ENCODE results near the gene RCOR3.
A peak's percentile ranks its signal among the peaks of the same experiment; 100 is the strongest.
"Not testable (repeated sequence)": the region's sequence is repeated elsewhere in the genome, so short reads cannot be mapped to it uniquely, and the experiment has no call there.

Gene RCOR3

DNA sequence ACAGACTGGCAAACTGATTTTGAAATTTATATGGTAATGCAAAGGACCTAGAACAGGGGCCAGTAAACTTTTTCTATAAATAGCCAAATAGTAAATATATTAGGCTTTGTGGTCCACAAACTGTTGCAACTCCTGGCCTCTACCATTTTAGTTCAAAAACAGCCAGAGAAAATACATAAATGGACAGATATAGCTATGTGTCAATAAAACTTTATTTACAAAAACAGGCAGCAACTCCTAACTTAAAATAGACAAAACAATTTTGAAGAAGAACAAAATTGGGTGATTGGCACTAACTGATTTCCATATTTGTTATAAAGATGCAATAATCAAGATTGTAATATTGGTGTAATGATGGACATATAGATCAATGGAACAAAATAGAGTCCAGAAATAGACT, 60.7 kb downstream of the RCOR3 start:
- Histone ChIP-seq H3K4me2 (ENCODE audit: insufficient read depth, low read length) (no peak overlapping the region), H3K36me3 (ENCODE audit: insufficient read depth, low read length) (peaks cover 4% of the 10 kb centered on the region; the same call in 1 of the 2 replicates), H3K27ac (ENCODE audit: low read length) (no peak overlapping the region), H3K4me1 (ENCODE audit: insufficient read depth, low read length) (no peaks in the 10 kb centered on the region), H4K20me1 (ENCODE audit: insufficient read depth, low read length) (no peaks in the 10 kb centered on the region), H3K9me3 (ENCODE audit: insufficient read depth, low read length, severe bottlenecking) (no peaks in the 10 kb centered on the region), H2AFZ (ENCODE audit: low read depth, low read length) (no peak overlapping the region), H3K9ac (ENCODE audit: low read depth, low read length) (no peak overlapping the region), H3K27me3 (ENCODE audit: insufficient read depth, low read length, poor library complexity) (peaks cover 8% of the 10 kb centered on the region), H3K79me2 (ENCODE audit: insufficient read depth, low read length) (no peaks in the 10 kb centered on the region), H3K4me3 (ENCODE audit: low read depth in 1 of 2, low read length in 2 of 2) (no peak overlapping the region)
- DNase-seq: no peak
- ATAC-seq (ENCODE audit: insufficient read depth, low read depth): no peak
- TF ChIP-seq, protein P1, sequence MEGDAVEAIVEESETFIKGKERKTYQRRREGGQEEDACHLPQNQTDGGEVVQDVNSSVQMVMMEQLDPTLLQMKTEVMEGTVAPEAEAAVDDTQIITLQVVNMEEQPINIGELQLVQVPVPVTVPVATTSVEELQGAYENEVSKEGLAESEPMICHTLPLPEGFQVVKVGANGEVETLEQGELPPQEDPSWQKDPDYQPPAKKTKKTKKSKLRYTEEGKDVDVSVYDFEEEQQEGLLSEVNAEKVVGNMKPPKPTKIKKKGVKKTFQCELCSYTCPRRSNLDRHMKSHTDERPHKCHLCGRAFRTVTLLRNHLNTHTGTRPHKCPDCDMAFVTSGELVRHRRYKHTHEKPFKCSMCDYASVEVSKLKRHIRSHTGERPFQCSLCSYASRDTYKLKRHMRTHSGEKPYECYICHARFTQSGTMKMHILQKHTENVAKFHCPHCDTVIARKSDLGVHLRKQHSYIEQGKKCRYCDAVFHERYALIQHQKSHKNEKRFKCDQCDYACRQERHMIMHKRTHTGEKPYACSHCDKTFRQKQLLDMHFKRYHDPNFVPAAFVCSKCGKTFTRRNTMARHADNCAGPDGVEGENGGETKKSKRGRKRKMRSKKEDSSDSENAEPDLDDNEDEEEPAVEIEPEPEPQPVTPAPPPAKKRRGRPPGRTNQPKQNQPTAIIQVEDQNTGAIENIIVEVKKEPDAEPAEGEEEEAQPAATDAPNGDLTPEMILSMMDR (IDR thresholded peaks at IDR 0.05; ENCODE audit: borderline replicate concordance, extremely low read depth, low read length, poor library complexity, severe bottlenecking): no peak
- TF ChIP-seq EZH2 (IDR thresholded peaks at IDR 0.05; ENCODE audit: borderline replicate concordance, low read depth, low read length, severe bottlenecking): no peak

DNA sequence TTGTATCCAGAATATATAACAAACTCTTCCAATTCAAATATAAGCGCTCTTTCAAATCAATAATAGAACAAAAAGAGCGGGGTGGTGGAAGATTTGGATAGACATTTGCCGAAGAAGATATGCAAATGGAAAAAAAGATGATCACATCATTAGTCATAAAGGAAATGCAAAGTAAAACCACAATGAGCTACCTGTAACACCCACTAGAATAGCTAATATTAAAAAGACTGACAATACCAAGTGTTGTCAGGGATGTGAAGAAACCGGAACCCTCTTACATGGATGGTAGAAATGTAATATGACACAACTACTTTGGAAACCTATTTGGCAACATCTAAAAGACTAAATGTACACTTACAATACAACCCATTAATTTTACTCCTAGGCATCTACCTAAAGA, 61.8 kb downstream of the RCOR3 start:
- Histone ChIP-seq H3K4me1 (ENCODE audit: insufficient read depth, low read length) (no peaks in the 10 kb centered on the region), H3K36me3 (ENCODE audit: insufficient read depth, low read length) (no peaks in the 10 kb centered on the region), H3K4me3 (ENCODE audit: low read depth in 1 of 2, low read length in 2 of 2) (no peak overlapping the region), H3K27me3 (ENCODE audit: insufficient read depth, low read length, poor library complexity) (peaks cover 8% of the 10 kb centered on the region), H2AFZ (ENCODE audit: low read depth, low read length) (no peak overlapping the region), H3K9ac (ENCODE audit: low read depth, low read length) (no peak overlapping the region), H3K9me3 (ENCODE audit: insufficient read depth, low read length, severe bottlenecking) (no peaks in the 10 kb centered on the region), H3K4me2 (ENCODE audit: insufficient read depth, low read length) (no peak overlapping the region), H3K79me2 (ENCODE audit: insufficient read depth, low read length) (no peaks in the 10 kb centered on the region), H4K20me1 (ENCODE audit: insufficient read depth, low read length) (no peaks in the 10 kb centered on the region), H3K27ac (ENCODE audit: low read length) (no peak overlapping the region)
- no peak for DNase-seq
- TF ChIP-seq EZH2 (IDR thresholded peaks at IDR 0.05; ENCODE audit: borderline replicate concordance, low read depth, low read length, severe bottlenecking): no peak
- TF ChIP-seq, protein P1 (IDR thresholded peaks at IDR 0.05; ENCODE audit: borderline replicate concordance, extremely low read depth, low read length, poor library complexity, severe bottlenecking): no peak
- no peak for ATAC-seq (ENCODE audit: insufficient read depth, low read depth)

DNA sequence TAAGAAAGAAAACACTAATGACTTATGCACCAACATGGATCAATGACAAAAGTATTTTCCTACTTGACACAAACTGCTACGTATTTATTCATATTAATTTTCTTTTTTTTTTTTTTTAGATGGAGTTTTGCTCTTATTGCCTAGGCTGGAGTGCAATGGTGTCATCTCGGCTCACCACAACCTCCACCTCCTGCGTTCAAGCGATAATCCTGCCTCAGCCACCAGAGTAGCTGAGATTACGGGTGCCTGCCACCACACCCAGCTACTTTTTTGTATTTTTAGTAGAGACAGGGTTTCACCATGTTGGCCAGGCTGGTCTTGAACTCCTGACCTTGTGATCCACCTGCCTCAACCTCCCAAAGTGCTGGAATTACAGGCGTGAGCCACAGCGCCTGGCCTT, 62.5 kb downstream of the RCOR3 start:
- ATAC-seq (ENCODE audit: insufficient read depth, low read depth): not testable (repeated sequence)

DNA sequence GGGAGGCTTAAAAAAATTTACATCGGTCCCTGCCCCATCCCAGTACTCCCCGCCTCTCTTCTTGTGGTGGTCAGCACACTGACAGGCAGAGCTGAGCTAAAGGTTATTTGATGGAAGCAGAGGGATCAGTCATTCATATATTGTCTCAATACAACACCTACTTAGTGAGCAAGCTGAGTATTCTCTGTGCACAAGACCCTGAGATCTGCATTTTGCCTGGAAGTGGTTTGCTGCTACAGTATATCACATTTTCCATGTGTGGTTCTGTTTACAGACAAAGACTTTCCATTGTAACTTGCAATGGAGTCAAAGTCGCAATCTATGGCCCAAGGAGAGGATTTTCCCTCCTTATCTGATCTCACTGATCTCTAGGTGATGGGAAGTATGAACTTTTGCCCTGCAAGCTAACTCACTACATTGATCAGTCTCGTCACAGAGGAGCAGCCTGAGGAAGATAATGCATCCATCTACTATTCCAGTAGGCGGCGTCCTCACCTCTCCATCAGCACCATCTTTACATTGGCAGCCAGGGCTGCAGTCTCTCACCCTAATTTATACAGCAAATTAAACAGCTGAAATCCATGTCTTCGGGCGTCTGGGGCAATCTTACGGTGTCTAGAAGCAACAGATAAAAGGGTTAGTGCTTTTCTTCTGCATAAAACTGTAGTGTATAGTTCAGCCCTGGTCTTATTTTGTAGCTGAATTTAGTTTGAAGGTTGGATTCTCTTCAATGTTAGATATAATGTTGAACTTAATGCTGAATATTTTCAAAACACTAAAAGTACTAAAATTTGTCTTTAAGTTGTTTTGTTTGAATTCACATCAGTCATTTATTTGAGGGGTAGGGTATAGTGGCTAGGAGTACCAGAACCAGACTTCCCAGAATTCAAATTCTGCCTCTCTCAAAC, 64.2 kb downstream of the RCOR3 start:
- Histone ChIP-seq H3K27ac (ENCODE audit: low read length) (no peak overlapping the region), H3K27me3 (ENCODE audit: insufficient read depth, low read length, poor library complexity) (peaks cover 31% of the 10 kb centered on the region), H3K36me3 (ENCODE audit: insufficient read depth, low read length) (no peaks in the 10 kb centered on the region), H2AFZ (ENCODE audit: low read depth, low read length) (peak overlapping the region; percentile 45), H3K4me1 (ENCODE audit: insufficient read depth, low read length) (peaks cover 23% of the 10 kb centered on the region), H3K9me3 (ENCODE audit: insufficient read depth, low read length, severe bottlenecking) (no peaks in the 10 kb centered on the region), H4K20me1 (ENCODE audit: insufficient read depth, low read length) (0 out of 2 replicates have a peak, but pooled peaks cover 3% of the 10 kb centered on the region), H3K79me2 (ENCODE audit: insufficient read depth, low read length) (no peaks in the 10 kb centered on the region), H3K9ac (ENCODE audit: low read depth, low read length) (no peak overlapping the region), H3K4me3 (ENCODE audit: low read depth in 1 of 2, low read length in 2 of 2) (no peak overlapping the region), H3K4me2 (ENCODE audit: insufficient read depth, low read length) (no peak overlapping the region)
- DNase-seq (peak; percentile 62), ATAC-seq (ENCODE audit: insufficient read depth, low read depth) (peak; percentile 79)
- TF ChIP-seq EZH2 (IDR thresholded peaks at IDR 0.05; ENCODE audit: borderline replicate concordance, low read depth, low read length, severe bottlenecking): no peak
- TF ChIP-seq, protein P1 (IDR thresholded peaks at IDR 0.05; ENCODE audit: borderline replicate concordance, extremely low read depth, low read length, poor library complexity, severe bottlenecking): peak; percentile 90

More for the DNA sequence above, 62.5 kb downstream of the RCOR3 start:
- H3K9ac ChIP-seq (ENCODE audit: low read depth, low read length); H4K20me1 ChIP-seq (ENCODE audit: insufficient read depth, low read length); H3K4me1 ChIP-seq (ENCODE audit: insufficient read depth, low read length); H3K27ac ChIP-seq (ENCODE audit: low read length); H3K36me3 ChIP-seq (ENCODE audit: insufficient read depth, low read length); H2AFZ ChIP-seq (ENCODE audit: low read depth, low read length); H3K9me3 ChIP-seq (ENCODE audit: insufficient read depth, low read length, severe bottlenecking); DNase-seq; H3K4me2 ChIP-seq (ENCODE audit: insufficient read depth, low read length); H3K79me2 ChIP-seq (ENCODE audit: insufficient read depth, low read length); H3K4me3 ChIP-seq (ENCODE audit: low read depth in 1 of 2, low read length in 2 of 2): not testable (repeated sequence)
- peaks cover 14% of the 10 kb centered on the region for H3K27me3 ChIP-seq (ENCODE audit: insufficient read depth, low read length, poor library complexity)

Measured in DND-41 (cell line).